HG02973 (cell line): ENCODE results near the gene GZMA.

Experiments used
- ATAC-seq: cut with Tn5 transposase; IDR thresholded peaks from one replicate; pipeline ENCODE4 v1.9.1; 2021; ENCODE audit warnings: moderate library complexity; ENCODE audit not compliant: unreplicated experiment

Gene GZMA

DNA sequence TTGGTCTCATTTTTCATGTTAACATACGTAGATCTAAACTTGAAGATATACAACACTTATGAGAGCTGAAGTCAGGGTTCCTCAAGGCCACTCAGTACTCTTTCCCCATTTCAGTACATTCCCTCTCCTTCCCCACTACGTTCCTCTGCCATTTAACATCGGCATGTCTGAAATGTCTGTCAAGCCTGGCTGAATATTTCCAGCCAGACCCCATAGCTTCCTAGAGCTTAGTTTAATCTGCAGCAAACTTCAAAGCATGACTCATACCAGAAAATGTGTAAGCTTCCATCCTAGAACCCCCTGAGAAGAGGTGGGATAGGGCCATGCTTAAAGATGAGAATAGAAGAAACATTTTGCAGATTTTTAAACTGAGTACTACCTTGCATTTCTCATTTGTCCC is 6.2 kb downstream of the GZMA start:
- no peak for ATAC-seq

DNA sequence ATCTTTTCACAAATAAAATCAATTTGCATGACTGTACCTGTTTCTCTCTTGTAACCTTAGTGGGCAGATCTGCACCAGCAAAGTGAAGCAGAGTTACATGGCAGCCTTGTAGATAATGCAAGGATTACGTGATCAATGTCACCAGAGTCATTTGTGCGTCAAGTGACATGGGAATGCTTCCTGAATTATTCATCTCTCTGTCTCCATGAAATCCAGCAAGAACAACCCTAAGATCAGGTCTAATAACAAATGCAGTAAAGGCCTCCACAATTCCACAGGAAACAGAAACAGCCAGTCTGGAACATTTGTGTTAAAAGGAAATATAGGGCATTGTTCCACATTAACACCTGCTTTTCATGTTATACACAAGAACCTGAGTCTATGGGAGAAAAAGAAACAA is 7.8 kb downstream of the GZMA start:
- no peak for ATAC-seq

DNA sequence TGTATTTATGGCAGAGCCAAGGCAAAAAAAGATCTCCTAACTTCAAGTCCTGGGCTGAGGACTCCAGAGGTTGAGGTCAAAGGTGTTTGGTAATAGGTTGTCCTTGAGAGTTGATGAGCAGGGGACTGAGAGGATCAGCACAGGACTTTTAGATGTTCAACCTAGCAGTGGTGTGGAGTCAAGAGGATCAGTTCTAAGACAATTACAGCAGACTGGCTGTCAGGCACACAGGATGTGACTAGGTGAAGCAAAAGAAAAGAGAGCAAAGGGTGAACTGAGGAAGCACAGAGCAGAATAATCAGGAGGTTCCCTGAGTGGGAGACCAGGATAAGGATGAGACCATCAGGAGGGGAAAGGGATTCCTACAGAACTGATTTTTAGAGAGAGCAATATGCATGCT is 10.9 kb downstream of the GZMA start:
- no peak for ATAC-seq

DNA sequence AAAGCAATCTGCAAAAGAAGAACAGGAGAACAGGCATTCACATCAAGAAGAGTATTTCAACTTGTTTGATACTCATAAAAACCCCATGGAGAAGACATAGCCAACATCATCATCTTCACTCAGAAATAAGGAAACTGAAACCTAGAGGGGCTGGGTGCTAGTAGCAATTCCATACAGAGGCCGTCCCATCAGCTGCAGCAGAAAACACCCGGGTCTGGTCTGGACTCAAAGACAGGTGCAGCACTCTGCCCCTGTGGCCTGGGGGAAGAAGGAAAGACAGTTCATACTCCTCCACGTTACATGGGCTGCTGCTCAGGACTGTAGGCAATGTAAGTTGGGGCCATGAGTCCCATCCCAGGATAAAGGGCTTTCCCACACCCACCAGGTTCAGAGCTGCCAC is 11.6 kb downstream of the GZMA start:
- ATAC-seq, result no peak

DNA sequence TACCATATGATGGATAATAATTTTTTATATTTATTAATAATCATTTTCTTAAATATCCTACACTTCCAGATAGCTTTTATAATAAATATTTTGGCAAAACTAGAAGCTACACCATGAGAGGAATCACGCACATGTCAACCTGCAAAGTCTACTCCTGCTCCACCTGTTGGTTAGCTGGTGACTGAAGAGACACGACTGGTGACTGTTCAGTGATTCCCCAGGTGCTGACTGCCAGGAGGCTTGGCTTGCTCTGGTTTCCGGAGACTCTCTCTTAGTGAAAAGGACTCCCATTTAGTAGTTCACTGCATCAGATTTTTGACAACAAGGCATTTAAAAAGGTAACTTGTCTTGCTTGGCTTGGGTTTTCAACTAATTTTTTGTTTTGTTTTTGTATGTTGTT is 20.9 kb downstream of the GZMA start:
- no peak for ATAC-seq

DNA sequence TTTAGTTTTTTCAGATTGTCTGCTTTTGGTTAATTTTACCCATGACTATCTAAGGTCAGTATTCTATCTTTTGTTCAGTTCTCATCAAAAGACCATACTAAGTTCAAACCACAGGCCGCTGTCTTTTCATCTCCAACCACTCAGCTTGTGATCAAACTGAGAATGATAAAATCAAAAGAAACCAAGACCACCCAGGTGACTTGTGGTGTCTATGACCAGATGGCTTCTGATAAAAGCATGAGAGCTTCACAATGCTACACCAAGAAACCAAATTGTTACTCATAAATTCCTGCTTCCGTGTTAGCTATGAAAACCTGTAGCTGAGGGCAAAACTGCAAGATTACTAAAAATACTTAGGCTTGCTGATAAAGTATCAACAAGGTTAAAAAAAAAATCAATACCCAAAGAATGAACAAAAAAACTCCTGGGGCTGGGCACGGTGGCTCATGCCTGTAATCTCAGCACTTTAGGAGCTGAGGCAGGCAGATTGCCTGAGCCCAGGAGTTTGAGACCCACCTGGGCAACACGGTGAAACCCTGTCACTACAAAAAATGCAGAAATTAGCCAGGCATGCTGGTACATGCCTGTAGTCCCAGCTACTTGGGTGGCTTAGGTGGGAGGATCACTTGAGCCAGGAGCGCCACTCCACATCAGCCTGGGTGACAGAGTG is 31.7 kb downstream of the GZMA start:
- no peak for ATAC-seq

DNA sequence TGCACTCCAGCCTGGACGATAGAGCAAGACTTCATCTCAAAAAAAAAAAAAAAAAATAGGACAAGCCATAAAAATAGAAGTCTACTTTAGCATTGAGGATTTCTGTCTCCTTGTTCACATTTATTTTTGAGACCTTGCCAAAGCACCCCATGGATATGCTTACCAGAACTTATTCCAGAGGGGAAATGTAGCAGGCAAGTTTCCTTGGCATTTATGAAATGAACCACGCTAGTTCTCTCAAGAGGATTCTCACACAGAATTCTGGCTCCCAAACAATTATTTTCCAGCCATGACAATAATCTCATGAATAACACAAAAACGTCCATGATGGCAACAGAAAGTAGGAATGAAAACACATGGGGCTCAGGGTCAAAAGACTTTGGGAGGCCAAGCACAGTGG is 34.1 kb downstream of the GZMA start:
- ATAC-seq, result no peak

DNA sequence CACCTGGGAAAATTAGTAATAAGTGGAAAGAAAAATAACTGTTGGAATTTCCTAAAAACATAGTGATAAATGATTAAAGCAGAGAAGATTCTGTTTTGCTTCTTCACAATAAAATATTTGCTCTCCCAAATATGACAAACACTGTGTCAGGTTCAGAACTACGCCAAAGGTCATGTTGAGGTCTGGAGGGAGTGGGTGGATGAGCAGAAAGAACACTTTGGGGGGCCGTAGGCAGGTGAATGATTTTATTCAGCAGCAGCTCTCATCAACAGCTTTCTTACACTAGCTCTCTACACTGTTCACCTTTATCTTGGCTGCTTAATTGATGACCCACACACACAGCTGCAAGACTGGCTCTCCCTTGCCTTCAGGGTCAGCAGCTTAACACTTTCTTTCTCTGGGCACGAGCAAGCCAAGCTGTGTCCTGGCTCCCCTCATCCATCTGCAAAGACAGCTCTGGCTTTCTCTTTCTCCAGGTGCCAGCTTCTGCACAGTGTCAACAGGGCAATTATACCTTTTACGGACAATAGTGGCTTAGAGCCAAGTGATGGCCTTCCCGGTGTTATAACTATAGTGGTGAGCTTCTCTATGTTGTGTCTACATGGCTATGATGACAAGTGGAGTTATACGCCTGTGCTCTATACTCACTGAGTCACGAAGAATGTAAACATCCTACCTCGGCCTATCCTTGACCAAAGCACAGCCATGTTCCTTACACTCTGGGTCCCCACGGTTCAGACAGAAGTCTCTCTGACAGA is 38.6 kb downstream of the GZMA start:
- ATAC-seq, result no peak

DNA sequence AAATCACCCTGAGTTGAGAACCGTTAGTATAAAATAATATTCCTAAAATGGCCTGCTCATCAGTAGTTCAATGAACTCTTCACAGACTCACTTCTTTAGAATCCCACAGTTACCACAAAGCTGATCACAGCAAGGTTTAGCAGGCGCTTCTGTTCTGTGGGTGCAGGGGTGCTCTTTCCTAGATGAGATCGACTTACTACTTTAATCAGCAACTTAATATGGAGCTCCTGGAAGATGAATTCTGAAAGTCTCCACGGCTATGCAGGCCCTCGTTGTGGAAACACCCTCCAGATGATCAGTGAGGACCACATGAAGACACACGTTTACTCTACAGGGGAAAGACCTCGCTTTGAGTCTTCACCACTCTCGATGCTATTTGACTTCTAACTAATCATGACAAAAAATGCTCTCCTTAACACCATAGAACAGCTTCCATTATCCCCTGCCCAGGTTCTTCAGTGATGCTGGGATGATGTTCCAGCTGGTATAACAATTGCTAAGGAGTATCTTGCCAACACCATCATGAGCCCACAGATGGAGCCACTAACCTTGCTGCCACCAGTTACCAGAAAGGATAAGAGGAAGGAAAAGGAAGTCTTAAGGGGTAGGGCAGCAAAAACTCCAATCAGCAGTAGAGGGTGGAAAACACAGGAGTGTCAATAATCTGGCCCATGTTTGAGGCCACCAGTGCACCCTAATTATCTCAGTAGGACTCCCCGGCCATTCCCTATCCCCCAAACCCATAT is 39.7 kb downstream of the GZMA start:
- ATAC-seq, result no peak

DNA sequence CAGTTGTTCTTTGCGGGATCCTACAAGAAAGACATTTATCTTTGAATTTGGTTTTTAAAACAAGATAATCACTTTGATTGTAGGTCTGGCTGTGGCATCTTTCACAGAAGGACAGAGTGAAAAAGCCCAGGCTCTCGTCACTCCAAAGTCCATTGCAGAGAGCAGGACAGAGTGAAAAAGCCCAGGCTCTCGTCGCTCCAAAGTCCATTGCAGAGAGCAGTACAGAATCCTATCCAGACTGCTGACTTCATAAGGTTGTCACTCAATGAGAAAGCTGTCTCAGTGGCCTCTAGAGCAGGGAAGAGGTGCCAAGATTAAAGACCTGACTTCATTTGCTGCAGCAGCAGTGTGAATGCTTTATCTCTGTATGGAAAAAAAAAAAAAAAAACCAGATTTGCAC is 41.2 kb downstream of the GZMA start:
- ATAC-seq, result no peak

DNA sequence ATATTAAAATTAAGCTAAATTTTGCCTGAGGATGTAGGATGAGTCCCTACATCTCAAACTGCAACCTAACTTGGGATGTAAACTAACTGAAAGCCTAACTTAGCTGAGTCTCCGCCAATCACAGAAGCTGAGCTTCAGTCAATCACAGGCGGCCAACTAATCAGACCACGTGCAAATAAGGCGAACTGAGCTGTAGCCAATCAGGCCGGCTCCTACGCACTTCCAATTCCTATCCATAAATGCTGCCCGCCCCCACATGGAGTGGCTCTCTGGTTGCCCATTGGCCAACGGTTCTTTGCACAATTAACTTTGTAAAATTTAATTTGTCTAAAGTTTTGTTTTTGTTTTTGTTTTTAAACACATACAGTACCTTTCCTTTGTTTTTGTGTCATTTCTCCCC is 43.6 kb downstream of the GZMA start:
- no peak for ATAC-seq

DNA sequence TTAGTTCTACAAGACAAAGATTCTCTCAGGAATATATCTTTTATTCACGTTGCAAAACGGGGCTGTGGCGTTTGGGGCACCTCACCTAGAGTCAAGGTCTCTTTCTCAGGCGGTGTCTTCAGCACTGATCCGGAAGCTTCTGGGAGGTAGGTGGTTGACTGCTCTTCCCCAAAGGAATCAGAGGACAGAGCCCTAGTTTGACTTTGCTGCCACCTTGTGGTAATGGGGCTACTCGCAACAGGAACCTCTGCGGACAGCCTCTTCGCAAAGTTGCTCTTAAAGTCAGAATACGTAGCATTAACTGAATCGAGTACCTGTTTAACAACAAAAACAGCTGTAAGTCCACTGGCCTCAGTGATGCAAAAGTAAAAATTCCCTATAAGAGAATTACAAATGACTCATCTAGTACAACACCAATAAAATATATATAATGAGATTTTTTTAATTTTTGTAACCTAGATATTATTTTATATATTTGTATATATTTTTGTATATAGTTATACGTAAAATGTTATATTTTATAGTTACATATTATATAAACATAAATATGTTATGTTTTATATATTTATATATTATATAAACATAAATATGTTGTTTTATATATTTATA is 44.2 kb downstream of the GZMA start:
- ATAC-seq, result peak; percentile 73

DNA sequence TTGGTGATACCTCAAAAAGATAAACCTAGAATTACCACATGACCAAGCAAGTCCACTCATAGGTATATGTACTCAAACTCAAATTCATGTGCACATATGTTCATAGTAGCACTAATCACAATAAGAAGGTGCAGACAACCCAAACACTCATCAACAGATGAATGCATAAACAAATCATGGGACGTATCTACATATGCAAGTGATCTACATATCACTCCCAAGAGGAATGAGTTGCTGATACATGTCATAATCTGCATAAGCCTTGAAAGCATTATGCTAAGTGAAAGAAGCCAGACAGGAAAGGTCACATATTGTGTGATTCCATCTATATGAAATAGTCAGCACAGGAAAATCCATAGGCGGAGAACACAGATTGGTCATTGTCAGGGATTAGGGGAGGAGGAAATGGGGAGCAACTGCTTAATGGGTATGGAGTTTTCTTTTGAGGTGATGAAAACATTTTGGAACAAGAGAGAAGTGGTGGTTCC is 46.9 kb downstream of the GZMA start:
- ATAC-seq, result no peak

DNA sequence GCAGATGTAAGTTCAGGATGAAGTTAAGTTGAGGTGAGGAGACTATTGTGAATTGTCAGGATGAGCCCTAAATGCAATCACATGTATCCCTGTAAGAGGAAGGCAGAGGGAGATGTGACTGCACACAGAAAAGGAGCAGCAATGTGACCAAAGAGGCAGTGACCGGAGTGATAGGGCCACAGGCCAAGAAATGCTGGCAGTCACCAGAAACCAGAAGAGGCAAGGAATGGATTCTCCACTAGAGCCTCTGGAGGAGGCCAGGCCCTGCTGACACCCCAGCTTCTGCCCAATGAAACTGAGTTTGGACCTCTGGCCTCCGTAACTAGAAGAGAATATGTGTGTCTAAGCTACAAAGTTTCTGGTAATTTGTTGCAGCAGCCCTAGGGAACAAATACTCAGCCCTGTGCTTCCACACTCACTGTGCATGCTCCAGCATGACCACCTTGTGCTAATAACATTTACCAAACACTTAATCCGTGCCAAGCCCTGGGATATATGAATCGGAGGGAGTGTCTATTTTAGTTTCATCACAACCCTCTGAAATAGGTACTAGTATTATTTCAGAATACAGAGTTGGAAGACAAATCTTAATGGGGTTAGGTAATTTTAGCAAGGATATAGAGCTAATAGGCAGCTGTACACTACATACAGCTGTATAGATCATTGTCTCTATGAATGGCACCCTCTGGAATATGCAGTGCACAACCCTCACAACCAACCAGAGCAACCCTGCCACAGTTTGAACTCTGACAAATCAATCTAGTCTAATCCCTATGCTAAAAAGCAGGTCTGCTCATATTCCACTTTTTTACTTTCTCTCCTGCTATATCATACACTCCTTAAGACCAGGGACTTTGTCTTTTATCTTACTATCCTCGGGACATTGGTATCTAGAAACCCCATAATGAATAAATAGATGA is 49.7 kb downstream of the GZMA start:
- no peak for ATAC-seq

DNA sequence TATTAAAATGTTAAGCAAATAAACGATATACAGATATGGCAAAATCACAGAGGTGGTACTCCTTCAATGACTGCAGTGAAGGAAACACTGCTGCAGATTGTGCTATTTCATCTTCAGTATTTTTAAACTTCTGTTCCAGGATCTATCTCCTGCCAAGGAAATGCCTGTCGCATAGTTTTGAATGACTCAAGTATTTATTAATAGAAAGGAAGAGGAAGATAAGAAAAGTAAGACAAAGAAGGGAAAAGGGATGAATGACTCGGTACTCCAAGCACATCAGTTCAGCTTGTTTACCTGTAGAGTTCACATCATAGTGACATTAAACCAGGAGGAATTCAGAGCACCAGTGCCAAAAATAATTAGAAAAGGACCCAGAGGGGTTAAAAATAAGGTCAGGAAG is 52.4 kb downstream of the GZMA start:
- no peak for ATAC-seq
